MG63 (cell line): ENCODE results near the gene CES4A. TPM values are rescaled to one million over a fixed set of nuclear protein-coding genes. Genes with fewer than 3 reads are reported as not detected.
"Not testable (repeated sequence)": the region's sequence is repeated elsewhere in the genome, so short reads cannot be mapped to it uniquely, and the experiment has no call there.

Experiments
- DNase-seq: peaks from one replicate; pipeline ENCODE4 v3.0.0-alpha.2; 2020
- H3K27me3 ChIP-seq: fragments of 250-450 bp; sonication (Bioruptor Pico); 2 replicates; pipeline ENCODE4 v1.5.1; 2020; ENCODE audit warnings: mild to moderate bottlenecking, moderate library complexity
- H3K36me3 ChIP-seq: fragments of 250-450 bp; sonication (Bioruptor Pico); 2 replicates; pipeline ENCODE4 v1.5.1; 2020; ENCODE audit warnings: mild to moderate bottlenecking, moderate library complexity
- H3K4me3 ChIP-seq: fragments of 250-450 bp; sonication (Bioruptor Pico); 2 replicates; pipeline ENCODE4 v1.5.1; 2020; ENCODE audit warnings: mild to moderate bottlenecking, moderate library complexity
- H3K9me3 ChIP-seq: fragments of 250-450 bp; sonication (Bioruptor Pico); 2 replicates; pipeline ENCODE4 v1.5.1; 2020; ENCODE audit warnings: mild to moderate bottlenecking, moderate library complexity
- total RNA-seq: library from RNA; depleted of rRNA; stranded (reverse); fragments of >200 nt; shearing (Covaris generic); gene quantifications from 2 replicates; pipeline ENCODE4 v1.2.3, GENCODE V29; 2014; ENCODE audit warnings: low replicate concordance

The CES4A gene
- total RNA-seq, 1 experiment from 2014 or later: 0.82 TPM

DNA sequence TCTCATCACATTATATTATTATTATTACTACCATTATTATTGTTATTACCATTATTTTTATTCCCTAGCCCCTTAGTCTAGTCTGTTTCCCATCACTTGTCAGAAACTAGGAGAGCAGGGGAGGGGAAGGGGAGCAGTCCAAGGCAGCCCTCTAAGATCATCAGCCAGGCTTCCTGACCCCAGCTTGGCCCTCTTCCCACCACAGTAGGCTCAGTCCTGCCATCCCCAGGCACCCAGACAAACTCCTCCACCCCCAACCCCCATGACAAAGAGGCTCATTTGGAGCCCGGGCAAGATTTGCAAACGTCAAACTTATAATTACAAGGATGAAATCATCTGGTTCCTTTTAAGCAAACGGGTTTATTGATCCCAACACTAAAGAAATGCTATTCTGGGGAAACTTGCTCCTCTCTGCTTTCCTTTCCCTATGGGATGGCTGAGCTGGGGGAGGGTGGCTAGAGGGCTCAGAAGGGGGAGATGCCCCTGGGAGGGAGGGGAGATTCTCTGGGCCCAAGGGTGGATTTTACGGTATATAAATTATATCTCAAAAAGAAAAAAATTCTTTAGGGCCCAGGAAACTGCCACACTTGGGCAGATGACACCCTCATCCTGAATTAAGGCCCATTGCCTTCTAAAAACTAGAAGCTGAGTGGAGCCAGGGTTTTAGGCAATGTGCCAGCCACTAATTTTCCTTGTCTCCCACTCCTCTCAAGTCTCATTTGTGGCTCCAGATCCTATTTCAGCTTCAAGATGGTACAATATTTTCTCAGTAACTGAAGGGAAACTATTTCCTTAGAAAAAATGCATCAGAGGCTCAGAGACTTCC lies 36.2 kb downstream of the CES4A start:
- DNase-seq: no peak
- no peaks in the 10 kb centered on the region for H3K27me3 ChIP-seq

DNA sequence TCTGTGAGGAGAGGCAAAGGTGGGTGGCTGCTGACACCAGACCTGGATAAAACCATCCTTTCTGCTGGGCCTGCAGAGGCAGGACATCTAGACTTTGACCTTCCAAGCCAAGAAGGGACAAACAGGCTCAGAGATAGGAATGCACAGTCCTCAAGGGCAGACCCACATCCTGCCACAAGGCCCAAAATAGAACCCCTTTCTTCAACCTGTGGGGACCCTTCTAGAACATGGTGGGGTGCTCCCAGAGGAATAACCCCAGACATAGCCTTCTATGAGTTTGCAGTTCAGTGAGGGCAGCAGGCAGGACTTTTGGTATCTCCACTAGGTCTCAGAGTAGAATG lies 36.8 kb downstream of the CES4A start:
- no peaks in the 10 kb centered on the region for H3K27me3 ChIP-seq
- no peak overlapping the region for H3K4me3 ChIP-seq
- H3K9me3 ChIP-seq: no peaks in the 10 kb centered on the region
- H3K36me3 ChIP-seq: no peaks in the 10 kb centered on the region
- DNase-seq: no peak

More for the DNA sequence above, 36.2 kb downstream of the CES4A start:
- Histone ChIP-seq H3K4me3 (no peak overlapping the region), H3K36me3 (no peaks in the 10 kb centered on the region), H3K9me3 (no peaks in the 10 kb centered on the region)

DNA sequence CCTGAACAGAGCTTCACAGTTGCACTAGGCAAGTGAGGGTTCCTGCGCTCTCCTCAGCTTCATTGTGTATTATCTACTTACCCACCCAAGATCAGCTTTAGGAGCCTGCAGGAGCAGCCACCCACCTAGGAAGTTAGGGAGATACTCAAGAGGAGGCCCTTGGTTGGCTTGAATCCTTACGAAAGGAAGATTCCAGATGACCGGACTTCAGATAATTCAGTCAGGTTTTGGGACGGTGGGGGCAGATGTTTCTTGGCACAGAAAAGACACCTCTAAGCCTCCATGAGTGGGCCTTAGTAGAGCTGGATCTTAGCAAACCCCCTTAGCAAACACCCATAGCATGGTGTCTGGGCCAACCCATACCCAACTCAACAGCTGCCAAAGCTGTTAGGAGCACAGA lies 38.2 kb downstream of the CES4A start:
- no peak for DNase-seq
- H3K9me3 ChIP-seq: no peaks in the 10 kb centered on the region
- H3K4me3 ChIP-seq: no peak overlapping the region
- no peaks in the 10 kb centered on the region for H3K27me3 ChIP-seq
- H3K36me3 ChIP-seq: peaks cover 7% of the 10 kb centered on the region

DNA sequence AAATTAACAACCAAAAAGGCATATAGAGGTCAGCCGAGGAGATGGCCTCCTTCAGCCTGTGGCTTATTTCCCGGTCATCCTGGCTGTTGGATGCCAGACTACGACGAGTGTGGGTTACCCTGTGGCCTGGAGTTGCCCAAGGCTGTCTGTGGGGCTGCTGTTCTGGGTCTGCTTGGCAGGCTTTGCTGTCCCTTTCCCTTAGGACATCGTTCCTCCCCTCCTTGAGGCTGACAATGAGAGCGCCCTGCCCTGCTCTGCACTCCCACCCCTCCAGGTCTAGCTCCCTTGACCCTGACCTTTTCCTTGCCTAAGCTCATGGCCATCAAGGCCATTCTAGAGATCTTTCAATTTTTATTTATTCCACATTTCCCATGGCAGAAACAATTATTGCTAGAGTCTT lies 38.7 kb downstream of the CES4A start:
- H3K4me3 ChIP-seq: no peak overlapping the region
- H3K9me3 ChIP-seq: no peaks in the 10 kb centered on the region
- peaks cover 11% of the 10 kb centered on the region for H3K36me3 ChIP-seq
- no peaks in the 10 kb centered on the region for H3K27me3 ChIP-seq
- no peak for DNase-seq

DNA sequence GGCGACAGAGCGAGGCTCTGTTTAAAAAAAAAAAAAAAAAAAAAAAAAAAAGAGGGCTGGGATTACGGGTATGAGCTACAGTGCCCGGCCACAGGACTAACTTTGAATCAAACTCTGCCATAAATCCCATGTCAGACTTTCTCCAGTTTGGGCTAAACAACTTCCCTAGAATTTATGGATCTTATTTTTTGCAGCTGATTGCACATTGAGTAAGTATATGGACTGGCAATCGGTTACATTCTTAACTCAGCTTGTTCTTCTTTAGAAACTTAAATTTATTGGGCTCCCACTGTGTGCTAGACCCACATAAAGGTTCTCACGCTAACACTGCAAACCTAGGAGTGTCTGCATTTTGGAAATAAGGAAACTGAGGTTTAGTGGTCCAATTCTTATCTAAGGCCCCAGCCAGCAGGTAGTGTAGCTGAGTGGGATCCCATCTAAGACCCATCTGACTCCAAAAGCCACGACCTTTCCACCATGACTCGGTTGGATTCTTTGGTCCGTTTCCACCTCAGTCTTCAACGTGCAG lies 39.8 kb downstream of the CES4A start:
- DNase-seq: no peak
- Histone ChIP-seq H3K36me3 (peaks cover 16% of the 10 kb centered on the region), H3K9me3 (no peaks in the 10 kb centered on the region), H3K27me3 (no peaks in the 10 kb centered on the region), H3K4me3 (peak overlapping the region; percentile 67)

DNA sequence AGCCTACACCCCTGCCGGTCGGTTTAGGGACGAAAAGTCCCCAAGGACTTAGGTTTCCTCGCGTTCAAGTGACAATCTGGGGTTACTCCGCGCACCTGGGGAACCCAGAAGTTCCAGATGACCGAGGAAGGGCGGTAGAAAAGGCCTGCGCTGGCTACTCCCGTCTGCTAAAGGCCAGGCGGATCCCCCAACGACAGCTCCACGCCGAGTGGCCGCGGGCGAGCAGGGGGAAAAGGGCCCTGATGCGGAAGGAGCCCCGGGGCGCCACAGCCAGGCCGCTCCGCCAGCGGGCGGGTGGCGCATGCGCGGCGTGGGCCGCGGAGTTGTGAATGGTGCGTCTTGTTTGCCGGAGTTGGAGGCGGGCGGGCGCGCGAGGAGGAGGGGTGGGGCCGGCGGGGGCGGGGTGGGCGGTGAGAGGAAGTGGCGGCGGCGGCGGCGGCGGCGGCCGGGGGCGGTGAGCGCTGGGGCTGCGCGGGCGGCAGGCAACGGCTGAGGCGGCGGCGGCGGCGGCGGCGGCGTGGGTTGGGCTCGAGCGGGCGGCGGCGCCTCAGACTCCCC lies 40.4 kb downstream of the CES4A start, which contains the start of gene CBFB:
Gene CBFB, plus strand, starts transcription at position 454 of the 558 bp plus-strand sequence. CDS start 259 bp downstream, outside the sequence.
- no peaks in the 10 kb centered on the region for H3K27me3 ChIP-seq
- H3K9me3 ChIP-seq: no peaks in the 10 kb centered on the region
- peaks cover 16% of the 10 kb centered on the region for H3K36me3 ChIP-seq
- peak; percentile 89 for DNase-seq
- H3K4me3 ChIP-seq: peak within 1 kb of the TSS; percentile 67

DNA sequence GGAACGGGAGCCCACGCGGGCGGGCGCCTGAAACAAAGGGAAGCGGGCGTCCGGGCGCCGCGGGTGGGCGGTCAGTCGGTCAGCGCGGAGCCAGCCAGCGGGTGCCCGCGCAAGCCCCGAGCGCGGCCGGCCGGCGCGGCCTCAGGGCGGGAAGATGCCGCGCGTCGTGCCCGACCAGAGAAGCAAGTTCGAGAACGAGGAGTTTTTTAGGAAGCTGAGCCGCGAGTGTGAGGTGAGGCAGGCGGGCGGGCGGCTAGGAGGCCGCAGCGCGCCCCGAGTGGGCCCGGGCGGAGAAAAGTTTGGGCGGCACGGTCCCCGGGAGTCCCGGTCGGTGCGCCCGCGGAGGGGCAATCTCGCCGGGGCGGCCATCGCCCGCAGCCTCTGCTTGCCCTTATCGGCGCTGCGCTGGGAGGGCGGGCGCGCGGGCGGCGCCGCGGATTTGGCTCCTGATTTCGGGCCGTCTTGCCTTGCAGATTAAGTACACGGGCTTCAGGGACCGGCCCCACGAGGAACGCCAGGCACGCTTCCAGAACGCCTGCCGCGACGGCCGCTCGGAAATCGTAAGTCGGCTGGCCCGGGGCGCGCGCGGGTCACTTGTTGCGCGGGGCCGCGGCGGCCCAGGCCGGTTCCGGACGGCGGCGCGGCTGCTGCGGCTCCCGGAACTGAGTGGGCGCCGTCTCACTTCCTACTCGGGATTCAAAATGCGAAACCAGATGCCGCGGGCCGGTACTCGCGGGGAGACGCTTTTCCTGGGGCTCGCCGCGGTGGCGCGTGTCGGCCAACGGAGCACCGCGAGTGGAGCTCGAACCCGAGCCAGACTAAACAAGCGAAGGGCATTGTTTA lies 41.1 kb downstream of the CES4A start:
- Histone ChIP-seq H3K27me3 (no peaks in the 10 kb centered on the region), H3K36me3 (peaks cover 23% of the 10 kb centered on the region)
- peak; percentile 45 for DNase-seq

DNA sequence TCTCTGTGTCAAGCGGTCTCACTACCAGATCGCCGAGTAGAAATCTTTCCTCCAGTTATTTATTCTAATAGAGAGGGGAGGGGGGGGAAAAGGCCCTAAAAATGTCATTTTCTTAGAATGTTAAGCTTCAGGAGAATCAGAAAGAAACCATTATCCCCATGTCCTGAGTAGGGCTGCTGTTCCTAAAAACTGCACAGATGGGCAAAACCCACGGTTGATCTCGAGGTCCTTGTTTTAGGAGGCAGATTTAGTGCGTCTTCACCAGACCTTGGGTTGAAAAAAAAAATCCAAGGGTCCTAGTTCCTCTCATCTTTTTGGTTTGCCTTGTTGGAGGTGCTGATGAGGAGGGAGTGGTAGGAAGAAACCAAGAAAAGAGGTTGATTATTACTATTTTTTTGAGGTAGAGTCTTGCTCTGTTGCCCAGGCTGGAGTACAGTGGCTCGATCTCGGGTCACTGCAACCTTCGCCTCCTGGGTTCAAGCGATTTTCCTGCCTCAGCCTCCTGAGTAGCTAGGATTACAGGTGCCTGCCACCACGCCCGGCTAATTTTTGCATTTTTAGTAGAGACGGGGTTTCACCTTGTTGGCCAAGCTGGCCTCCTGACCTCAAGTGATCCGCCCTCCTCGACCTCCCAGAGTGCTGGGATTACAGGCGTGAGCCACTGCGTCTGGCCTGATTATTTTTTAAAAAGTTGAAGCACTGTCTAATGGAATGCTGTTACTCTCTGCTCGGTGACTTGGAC lies 42.0 kb downstream of the CES4A start:
- DNase-seq: peak; percentile 11
- H3K27me3 ChIP-seq: no peaks in the 10 kb centered on the region
- peaks cover 30% of the 10 kb centered on the region for H3K36me3 ChIP-seq
- peak overlapping the region; percentile 67 for H3K4me3 ChIP-seq
- no peaks in the 10 kb centered on the region for H3K9me3 ChIP-seq

More for the DNA sequence above, 41.1 kb downstream of the CES4A start:
- Histone ChIP-seq H3K4me3 (peak overlapping the region; percentile 67), H3K9me3 (no peaks in the 10 kb centered on the region)

DNA sequence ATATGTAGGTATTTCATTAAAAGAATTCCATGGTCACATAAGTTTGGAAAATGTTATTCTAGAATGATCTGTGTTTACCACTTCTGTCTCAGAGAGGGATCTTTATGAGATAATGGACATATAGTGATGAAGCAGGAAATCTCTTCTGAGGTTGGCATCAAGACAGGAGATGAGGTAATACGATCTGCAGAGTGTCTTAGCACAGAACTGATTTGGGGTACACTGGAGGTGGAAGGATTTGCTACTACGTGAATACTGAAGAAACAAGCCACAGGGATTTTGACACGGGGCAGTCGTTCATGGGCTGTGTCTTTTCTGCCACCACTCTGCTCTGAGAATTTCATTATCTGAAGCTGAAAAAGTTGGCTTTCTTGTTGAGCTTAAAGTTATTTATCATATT lies 46.1 kb downstream of the CES4A start:
- no peaks in the 10 kb centered on the region for H3K9me3 ChIP-seq
- H3K4me3 ChIP-seq: no peak overlapping the region
- no peaks in the 10 kb centered on the region for H3K27me3 ChIP-seq
- no peak for DNase-seq
- H3K36me3 ChIP-seq: peaks cover 46% of the 10 kb centered on the region

DNA sequence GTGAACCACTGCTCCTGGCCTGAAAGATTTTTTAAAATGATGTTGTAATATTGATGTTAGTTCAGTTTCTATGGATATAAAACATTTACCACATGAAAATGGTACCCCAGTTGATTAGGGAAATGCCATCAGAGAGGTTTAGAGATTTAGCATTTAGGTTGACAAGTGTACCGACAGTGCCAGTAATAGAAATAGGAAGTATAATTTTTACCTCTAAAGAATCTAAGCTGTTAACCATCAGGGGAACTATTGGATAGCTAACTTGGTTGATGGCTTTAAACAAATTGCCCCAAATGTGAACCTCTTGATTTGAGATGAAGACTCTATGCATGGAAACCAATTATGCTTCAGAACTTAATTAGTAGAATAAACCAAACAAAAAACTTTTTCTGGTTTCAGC lies 47.0 kb downstream of the CES4A start:
- H3K36me3 ChIP-seq: peaks cover 52% of the 10 kb centered on the region
- H3K9me3 ChIP-seq: no peaks in the 10 kb centered on the region

DNA sequence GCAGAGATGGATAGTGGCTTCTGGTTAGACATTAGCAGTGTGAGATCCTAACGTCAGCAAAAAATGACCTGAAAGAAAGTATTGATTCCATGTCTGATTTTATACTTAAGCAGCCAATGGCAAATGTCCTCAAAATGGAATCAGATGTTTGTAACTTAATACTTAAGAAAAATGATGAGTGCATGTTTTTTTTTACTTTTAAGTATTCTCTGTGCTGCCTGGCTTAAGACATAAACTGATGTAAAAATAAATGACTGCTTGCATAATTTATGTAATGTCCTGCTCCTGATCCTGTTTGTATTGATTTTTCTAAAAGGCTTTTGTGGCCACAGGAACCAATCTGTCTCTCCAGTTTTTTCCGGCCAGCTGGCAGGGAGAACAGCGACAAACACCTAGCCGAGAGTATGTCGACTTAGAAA lies 47.9 kb downstream of the CES4A start:
- Histone ChIP-seq H3K9me3 (no peaks in the 10 kb centered on the region), H3K27me3 (no peaks in the 10 kb centered on the region), H3K36me3 (peaks cover 47% of the 10 kb centered on the region), H3K4me3 (no peak overlapping the region)
- no peak for DNase-seq

More for the DNA sequence above, 47.0 kb downstream of the CES4A start:
- Histone ChIP-seq H3K4me3 (no peak overlapping the region), H3K27me3 (no peaks in the 10 kb centered on the region)
- no peak for DNase-seq

DNA sequence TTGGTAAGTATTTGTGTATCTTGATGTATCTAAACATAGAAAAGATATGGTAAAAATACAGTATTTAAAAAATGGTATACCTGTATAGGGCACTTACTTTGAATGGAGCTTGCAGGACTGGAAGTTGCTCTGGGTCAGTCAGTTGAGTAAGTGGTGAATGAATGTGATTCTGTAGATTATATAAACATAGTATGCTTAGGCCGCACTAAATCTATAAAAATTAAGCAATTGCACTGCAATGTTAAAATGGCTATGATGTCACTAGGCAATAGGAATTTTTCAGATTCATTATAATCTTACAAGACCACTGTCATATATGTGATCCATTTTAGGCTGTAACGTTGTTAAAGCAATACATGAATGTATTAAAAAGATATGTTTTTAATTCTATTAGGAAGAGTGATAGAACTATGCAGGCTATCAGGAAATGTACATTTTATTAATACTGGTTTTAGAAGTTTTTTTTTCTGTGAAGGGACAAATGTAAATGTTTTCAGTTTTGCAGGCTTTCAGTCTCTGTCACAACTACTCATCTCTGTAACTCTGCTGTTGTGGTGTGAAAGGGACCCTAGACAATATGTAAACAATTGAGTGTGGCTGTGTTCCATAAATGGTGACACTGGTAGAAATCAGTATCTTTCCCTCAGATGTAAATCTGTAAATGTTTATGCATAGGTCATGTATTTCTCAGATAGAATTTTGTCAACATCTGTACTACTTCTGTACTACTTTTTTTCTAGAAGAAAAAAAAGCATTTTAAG lies 51.1 kb downstream of the CES4A start:
- H3K9me3 ChIP-seq: no peaks in the 10 kb centered on the region
- peaks cover 32% of the 10 kb centered on the region for H3K36me3 ChIP-seq
- no peak for DNase-seq
- H3K27me3 ChIP-seq: no peaks in the 10 kb centered on the region
- no peak overlapping the region for H3K4me3 ChIP-seq

DNA sequence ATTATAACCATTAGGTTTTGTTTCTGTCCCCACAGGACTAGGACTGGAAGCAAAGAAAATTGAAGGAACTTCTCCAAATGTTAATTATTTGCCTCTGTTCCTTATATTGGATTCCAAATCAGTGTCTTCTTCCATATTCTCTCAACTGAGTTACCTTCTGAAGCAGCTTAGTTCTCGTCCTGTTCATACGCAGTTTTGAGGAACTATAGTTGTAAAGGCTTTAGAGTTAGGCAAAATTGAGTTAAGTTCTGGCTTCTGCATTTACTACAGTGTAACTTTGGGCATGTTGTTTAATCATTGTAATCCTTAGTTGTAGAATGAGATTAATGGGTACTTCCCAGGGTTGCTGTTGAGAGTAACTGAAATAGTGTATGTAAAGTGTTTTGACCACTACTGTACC lies 51.8 kb downstream of the CES4A start:
- H3K36me3 ChIP-seq: peaks cover 27% of the 10 kb centered on the region
- no peaks in the 10 kb centered on the region for H3K9me3 ChIP-seq
- no peak overlapping the region for H3K4me3 ChIP-seq
- H3K27me3 ChIP-seq: no peaks in the 10 kb centered on the region
- DNase-seq: no peak

DNA sequence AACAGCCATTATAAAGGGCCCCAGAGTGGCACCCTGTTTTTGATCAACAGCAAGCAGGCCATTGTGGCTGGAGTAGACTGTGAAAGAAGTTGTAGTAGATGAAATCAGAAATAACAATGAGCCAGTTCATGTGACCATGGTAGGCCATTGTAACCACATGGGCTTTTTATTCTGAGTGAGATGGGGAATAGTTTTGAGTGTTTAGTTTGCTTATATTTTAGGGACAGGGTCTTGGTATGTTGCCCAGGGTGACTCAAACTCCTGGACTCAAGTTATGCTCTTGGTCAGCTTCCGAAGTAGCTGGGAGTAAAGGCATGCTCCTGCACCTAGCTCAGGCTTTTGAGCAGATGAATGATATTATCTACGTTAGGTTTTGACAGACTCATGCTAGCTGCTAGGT lies 52.5 kb downstream of the CES4A start:
- peaks cover 22% of the 10 kb centered on the region for H3K36me3 ChIP-seq
- DNase-seq: peak; percentile 73

DNA sequence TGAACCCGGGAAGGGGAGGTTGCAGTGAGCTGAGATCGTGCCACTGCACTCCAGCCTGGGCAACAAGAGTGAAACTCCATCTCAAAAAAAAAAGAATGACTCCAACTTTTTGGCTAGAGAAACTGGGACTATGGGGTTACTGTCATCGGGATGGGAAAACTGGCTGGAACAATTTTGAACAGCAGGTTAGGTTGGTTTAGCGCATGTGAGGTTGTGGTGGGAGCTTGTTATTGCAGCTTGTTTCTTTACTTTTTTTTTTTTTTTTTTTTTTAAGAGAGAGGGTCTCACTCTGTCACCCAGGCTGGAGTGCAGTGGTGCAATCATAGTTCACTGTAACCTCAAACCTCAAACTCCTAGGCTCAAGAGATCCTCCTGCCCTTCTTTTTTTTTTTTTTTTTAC lies 53.1 kb downstream of the CES4A start:
- H3K9me3 ChIP-seq, H3K27me3 ChIP-seq, H3K4me3 ChIP-seq: not testable (repeated sequence)
- peak; percentile 13 for DNase-seq
- H3K36me3 ChIP-seq: peaks cover 26% of the 10 kb centered on the region

More for the DNA sequence above, 52.5 kb downstream of the CES4A start:
- no peaks in the 10 kb centered on the region for H3K9me3 ChIP-seq
- H3K4me3 ChIP-seq: no peak overlapping the region
- H3K27me3 ChIP-seq: no peaks in the 10 kb centered on the region

DNA sequence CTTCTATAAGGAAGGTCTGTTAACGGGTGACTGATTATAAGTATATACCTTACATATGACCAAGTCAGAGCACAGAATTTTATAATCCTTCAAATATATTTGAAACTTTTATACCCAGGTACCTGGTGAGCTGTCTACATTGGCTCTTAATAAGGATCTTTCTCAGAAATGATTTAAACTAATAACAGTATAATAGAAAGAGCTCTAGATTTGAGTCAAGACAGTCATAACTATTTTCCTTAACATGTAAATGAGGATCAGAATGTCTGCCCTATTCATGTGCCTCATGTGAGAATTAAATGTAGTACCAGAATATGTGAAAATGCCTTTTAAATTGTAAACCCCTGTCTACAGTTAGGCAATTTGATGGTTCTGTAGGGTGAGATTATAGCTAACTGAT lies 55.0 kb downstream of the CES4A start:
- Histone ChIP-seq H3K36me3 (peaks cover 24% of the 10 kb centered on the region), H3K4me3 (no peak overlapping the region), H3K27me3 (no peaks in the 10 kb centered on the region), H3K9me3 (no peaks in the 10 kb centered on the region)
- no peak for DNase-seq
